ENCODE data around the gene ANKRD6.

- TF ChIP-seq CTCF (IDR thresholded peaks at IDR 0.05) (no peak), POLR2A (IDR thresholded peaks at IDR 0.05) (no peak)
Measured at GRCh38 chr6:89597988-89598387, 165.0 kb downstream of the ANKRD6 start.
